Activated naive CD4-positive, alpha-beta T cell treated with anti-CD3 and anti-CD28 coated beads, Interleukin-2, amount 10 ng/mL, durations not matched to agents 7 days and 5 days (primary cell): Measurements from ENCODE around the gene DHX9.

ENCODE experiments used
- CTCF ChIA-PET: fragments of 350-600 bp; sonication (Branson Sonifier 250); formaldehyde crosslinking; loops from one replicate; lab custom pipeline; 2021; ENCODE audit warnings: antibody characterized with exemption; lab: Charles Lee
- DNase-seq: peaks from one replicate; pipeline ENCODE4 v3.0.0-alpha.2; 2020
- H3K27ac Mint-ChIP-seq: one replicate; pipeline ENCODE4 v1.8.0; 2021; ENCODE audit warnings: mild to moderate bottlenecking, moderate library complexity, mixed read lengths
- H3K27me3 Mint-ChIP-seq: one replicate; pipeline ENCODE4 v1.8.0; 2021; ENCODE audit warnings: mild to moderate bottlenecking, mixed read lengths
- H3K36me3 Mint-ChIP-seq: one replicate; pipeline ENCODE4 v1.8.0; 2021; ENCODE audit warnings: mixed read lengths
- H3K4me1 Mint-ChIP-seq: one replicate; pipeline ENCODE4 v1.8.0; 2021; ENCODE audit warnings: mixed read lengths
- H3K4me3 Mint-ChIP-seq: one replicate; pipeline ENCODE4 v1.8.0; 2021; ENCODE audit warnings: mild to moderate bottlenecking, moderate library complexity, mixed read lengths
- H3K9me3 Mint-ChIP-seq: one replicate; pipeline ENCODE4 v1.8.0; 2021; ENCODE audit warnings: mixed read lengths

The DHX9 gene

DNA sequence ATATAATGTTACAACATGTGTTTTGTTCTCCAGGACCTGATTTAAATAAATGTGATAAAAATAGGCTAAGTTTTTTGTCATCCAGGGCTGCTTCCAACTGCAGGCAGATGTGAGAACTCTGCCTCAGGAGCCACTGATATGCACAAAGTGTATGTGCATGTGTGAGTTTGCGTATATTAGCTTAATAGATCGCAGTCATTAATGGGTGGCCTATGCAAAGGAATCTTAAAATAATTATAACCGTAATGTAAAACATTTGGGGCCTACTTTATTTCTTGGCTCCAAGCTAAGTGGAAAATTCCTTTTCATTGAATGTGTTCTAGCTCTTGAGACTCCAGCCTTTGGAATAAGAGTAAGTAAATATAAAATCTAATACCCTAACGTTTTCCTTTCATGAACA, 16.8 kb downstream of the DHX9 start:
- H3K9me3 Mint-ChIP-seq: no peaks in the 10 kb centered on the region
- no peak overlapping the region for H3K27ac Mint-ChIP-seq
- no peaks in the 10 kb centered on the region for H3K27me3 Mint-ChIP-seq
- CTCF ChIA-PET: no interaction called here
- H3K36me3 Mint-ChIP-seq: peaks cover 78% of the 10 kb centered on the region
- no peak overlapping the region for H3K4me3 Mint-ChIP-seq
- DNase-seq: no peak
- H3K4me1 Mint-ChIP-seq: no peaks in the 10 kb centered on the region

- H3K36me3 Mint-ChIP-seq: peaks cover 82% of the 10 kb centered on the region
- CTCF ChIA-PET: no interaction called here
- no peak overlapping the region for H3K27ac Mint-ChIP-seq
- H3K4me1 Mint-ChIP-seq: no peaks in the 10 kb centered on the region
- DNase-seq: no peak
- no peaks in the 10 kb centered on the region for H3K27me3 Mint-ChIP-seq
- no peaks in the 10 kb centered on the region for H3K9me3 Mint-ChIP-seq
- H3K4me3 Mint-ChIP-seq: no peak overlapping the region
Measured at GRCh38 chr1:182857212-182857611, 18.1 kb downstream of the DHX9 start.

GRCh38 chr1:182860658-182861057, 21.5 kb downstream of the DHX9 start:
- Mint-ChIP-seq H3K4me3 (no peak overlapping the region), H3K4me1 (no peaks in the 10 kb centered on the region), H3K27ac (no peak overlapping the region), H3K9me3 (no peaks in the 10 kb centered on the region), H3K27me3 (no peaks in the 10 kb centered on the region), H3K36me3 (peaks cover 76% of the 10 kb centered on the region)
- CTCF ChIA-PET: no interaction called here
- DNase-seq: no peak

DNA sequence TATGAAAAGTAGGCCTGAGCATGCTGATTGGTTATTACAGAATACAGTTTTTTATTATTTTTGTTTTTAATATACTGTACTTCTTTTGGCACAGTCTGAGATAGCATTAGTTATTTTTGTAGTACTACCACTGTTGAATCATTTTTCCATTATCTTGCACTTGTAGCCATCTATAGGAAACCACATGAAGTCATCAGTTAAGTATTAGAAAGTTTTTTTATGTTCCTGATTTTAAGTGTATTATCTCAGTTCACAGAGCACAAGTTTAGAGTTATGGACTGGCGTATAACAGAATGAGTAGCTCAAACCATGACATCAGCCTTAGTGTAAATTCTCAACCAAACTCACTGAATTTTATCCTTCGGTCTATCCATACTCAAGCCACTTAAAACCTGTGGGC, 22.8 kb downstream of the DHX9 start:
- no peak overlapping the region for H3K4me3 Mint-ChIP-seq

GRCh38 chr1:182862827-182863226, 23.7 kb downstream of the DHX9 start:
- Mint-ChIP-seq H3K4me3 (no peak overlapping the region), H3K27ac (no peak overlapping the region), H3K9me3 (no peaks in the 10 kb centered on the region), H3K4me1 (no peaks in the 10 kb centered on the region), H3K27me3 (no peaks in the 10 kb centered on the region), H3K36me3 (peaks cover 81% of the 10 kb centered on the region)
- DNase-seq: no peak
- CTCF ChIA-PET: no interaction called here

More for the DNA sequence above, 22.8 kb downstream of the DHX9 start:
- no peaks in the 10 kb centered on the region for H3K27me3 Mint-ChIP-seq
- CTCF ChIA-PET: no interaction called here
- H3K4me1 Mint-ChIP-seq: no peaks in the 10 kb centered on the region
- no peak overlapping the region for H3K27ac Mint-ChIP-seq
- no peak for DNase-seq
- peaks cover 81% of the 10 kb centered on the region for H3K36me3 Mint-ChIP-seq
- H3K9me3 Mint-ChIP-seq: no peaks in the 10 kb centered on the region

DNA sequence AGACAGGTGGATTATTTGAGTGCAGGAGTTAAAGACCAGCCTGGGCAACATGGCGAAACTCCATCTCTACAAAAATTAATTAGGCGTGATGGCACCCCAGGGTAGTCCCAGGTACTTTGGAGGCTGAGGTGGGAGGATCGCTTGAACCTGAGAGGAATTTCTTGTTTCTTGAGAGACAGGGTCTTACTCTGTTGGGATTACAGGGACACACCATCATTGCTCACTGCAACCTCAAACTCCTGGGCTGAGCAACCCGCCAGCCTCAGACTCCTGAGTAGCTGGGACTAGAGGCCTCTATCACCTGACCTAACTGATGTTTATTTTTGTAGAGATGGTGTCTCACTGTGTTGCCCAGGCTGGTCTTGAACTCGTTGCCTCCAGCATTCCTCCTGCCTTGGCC, 24.8 kb downstream of the DHX9 start:
- Mint-ChIP-seq H3K4me3 (no peak overlapping the region), H3K36me3 (peaks cover 74% of the 10 kb centered on the region), H3K9me3 (no peaks in the 10 kb centered on the region), H3K4me1 (no peaks in the 10 kb centered on the region), H3K27me3 (no peaks in the 10 kb centered on the region), H3K27ac (no peak overlapping the region)
- CTCF ChIA-PET: no interaction called here
- no peak for DNase-seq

DNA sequence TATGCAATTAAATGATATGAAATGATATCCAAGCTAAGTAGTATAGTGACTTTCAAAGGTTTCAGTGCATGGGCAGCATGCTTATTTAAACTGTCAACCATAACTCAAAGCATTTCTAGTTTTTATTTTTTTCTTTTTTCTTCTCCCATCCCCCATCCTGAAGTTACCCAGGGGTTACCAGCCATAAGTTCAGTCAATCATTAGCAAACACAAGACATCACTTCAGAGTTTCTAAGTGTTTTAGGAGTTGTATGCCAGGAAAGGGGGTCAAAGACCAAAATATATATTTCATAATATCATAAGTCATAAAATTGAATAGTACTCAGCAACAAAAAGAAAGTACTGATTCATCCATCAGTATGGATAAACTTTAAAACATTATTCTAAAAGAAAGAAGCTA, 28.7 kb downstream of the DHX9 start:
- Mint-ChIP-seq H3K27me3 (no peaks in the 10 kb centered on the region), H3K9me3 (no peaks in the 10 kb centered on the region), H3K36me3 (peaks cover 68% of the 10 kb centered on the region), H3K4me1 (no peaks in the 10 kb centered on the region), H3K27ac (no peak overlapping the region), H3K4me3 (no peak overlapping the region)
- DNase-seq: no peak
- CTCF ChIA-PET: no interaction called here

DNA sequence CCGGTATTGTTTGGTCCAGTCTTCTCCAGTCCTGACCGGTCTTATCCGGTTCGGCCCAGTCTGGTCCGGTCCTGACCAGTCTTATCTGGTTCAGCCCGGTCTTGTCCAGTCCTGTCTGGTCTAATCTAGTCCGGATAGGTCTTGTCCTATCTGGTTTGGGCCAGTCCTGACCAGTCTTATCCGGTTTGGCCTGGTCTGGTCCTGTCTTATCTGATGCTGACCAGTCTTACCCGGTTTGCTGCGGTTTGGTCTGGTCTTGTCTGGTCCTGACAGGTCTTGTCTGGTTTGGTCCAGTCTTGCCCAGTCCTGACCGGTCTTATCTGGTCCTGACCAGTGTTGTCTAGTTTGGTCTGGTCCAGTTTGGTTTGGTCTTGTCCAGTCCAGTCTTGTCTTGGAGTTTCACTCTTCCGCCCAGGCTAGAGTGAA, 30.1 kb downstream of the DHX9 start:
- no peaks in the 10 kb centered on the region for H3K9me3 Mint-ChIP-seq
- no peaks in the 10 kb centered on the region for H3K4me1 Mint-ChIP-seq
- peaks cover 76% of the 10 kb centered on the region for H3K36me3 Mint-ChIP-seq
- CTCF ChIA-PET: no interaction called here
- no peak for DNase-seq
- no peak overlapping the region for H3K27ac Mint-ChIP-seq
- H3K4me3 Mint-ChIP-seq: no peak overlapping the region
- H3K27me3 Mint-ChIP-seq: no peaks in the 10 kb centered on the region

DNA sequence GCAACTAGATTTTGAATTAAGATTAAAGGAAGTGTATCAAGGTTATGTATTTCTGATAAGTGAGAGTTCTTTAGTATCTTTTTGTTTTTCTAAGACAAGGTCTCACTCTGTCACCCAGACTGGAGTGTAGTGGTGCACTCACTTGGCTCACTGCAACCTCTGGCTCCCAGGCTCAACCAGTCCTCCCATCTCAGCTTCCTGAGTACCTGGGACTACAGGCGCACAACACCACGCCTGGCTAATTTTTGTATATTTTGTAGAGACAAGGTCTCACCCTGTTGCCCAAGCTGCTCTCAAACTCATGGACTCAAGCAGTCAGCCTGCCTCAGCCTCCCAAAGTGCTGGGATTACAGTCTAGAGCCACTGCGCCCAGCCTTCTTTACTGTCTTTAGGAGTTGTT, 33.7 kb downstream of the DHX9 start:
- no peaks in the 10 kb centered on the region for H3K9me3 Mint-ChIP-seq
- CTCF ChIA-PET: no interaction called here
- no peaks in the 10 kb centered on the region for H3K4me1 Mint-ChIP-seq
- H3K27ac Mint-ChIP-seq: no peak overlapping the region
- H3K4me3 Mint-ChIP-seq: no peak overlapping the region
- no peaks in the 10 kb centered on the region for H3K27me3 Mint-ChIP-seq
- DNase-seq: no peak
- H3K36me3 Mint-ChIP-seq: peaks cover 67% of the 10 kb centered on the region

DNA sequence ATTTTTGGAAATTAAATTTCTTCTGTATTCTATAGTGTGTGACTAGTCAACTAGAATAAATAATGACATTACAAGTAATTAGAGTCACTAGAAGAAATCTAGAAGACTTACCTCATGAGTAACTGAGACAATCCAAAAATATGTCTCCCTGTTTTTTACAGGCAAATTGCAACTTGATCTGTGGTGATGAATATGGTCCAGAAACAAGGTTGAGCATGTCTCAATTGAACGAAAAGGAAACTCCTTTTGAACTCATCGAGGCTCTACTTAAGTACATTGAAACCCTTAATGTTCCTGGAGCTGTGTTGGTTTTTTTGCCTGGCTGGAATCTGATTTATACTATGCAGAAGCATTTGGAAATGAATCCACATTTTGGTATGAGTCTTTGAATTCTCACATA, 36.7 kb downstream of the DHX9 start:
- no peak for DNase-seq
- no peak overlapping the region for H3K4me3 Mint-ChIP-seq
- no peak overlapping the region for H3K27ac Mint-ChIP-seq
- CTCF ChIA-PET: no interaction called here
- H3K27me3 Mint-ChIP-seq: no peaks in the 10 kb centered on the region
- H3K9me3 Mint-ChIP-seq: no peaks in the 10 kb centered on the region
- peaks cover 77% of the 10 kb centered on the region for H3K36me3 Mint-ChIP-seq
- H3K4me1 Mint-ChIP-seq: no peaks in the 10 kb centered on the region

DNA sequence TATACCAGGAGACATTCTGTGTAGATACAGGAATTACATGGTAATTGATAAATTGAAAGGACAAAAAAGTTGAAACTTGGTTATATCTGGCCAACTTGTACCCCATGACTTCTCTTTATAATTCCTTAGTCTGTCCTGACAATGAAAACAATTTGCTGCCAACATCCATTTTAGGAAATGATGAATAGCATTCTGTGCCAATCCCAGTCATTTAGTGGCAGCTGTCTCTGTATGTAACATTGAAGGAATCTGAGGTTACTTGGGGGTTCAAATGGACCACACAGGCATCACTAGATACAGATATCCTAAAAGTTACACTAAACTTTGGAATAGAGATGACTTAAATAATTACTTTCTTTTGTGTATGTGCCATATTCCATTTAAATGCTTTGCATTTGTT, 38.2 kb downstream of the DHX9 start:
- Mint-ChIP-seq H3K36me3 (peaks cover 78% of the 10 kb centered on the region), H3K27me3 (no peaks in the 10 kb centered on the region), H3K4me1 (no peaks in the 10 kb centered on the region), H3K4me3 (no peak overlapping the region), H3K9me3 (no peaks in the 10 kb centered on the region), H3K27ac (no peak overlapping the region)
- CTCF ChIA-PET: no interaction called here
- DNase-seq: no peak

- no peak overlapping the region for H3K27ac Mint-ChIP-seq
- CTCF ChIA-PET: no interaction called here
- no peaks in the 10 kb centered on the region for H3K9me3 Mint-ChIP-seq
- H3K27me3 Mint-ChIP-seq: no peaks in the 10 kb centered on the region
- H3K4me1 Mint-ChIP-seq: no peaks in the 10 kb centered on the region
- no peak overlapping the region for H3K4me3 Mint-ChIP-seq
- H3K36me3 Mint-ChIP-seq: peaks cover 77% of the 10 kb centered on the region
- no peak for DNase-seq
Measured at GRCh38 chr1:182877842-182878241, 38.7 kb downstream of the DHX9 start.

DNA sequence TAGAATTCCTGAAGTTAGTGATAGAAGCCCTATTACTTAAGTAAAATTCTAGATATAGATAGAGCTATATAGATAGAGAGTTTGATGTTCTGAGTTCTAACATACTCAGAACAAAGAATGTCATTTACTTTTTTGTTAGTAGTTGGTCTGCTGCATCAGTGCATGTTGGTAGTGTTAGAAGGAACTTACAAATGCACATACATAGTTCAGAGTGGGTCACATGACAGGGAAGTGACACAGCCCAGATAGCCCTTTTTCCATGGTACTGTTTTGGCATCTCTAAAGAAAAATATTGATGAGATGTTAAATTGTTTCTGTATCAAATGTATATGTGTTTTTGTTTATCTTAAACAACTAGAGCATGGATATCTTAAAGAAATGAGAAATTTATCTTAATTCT, 45.7 kb downstream of the DHX9 start:
- Mint-ChIP-seq H3K36me3 (peaks cover 86% of the 10 kb centered on the region), H3K4me1 (peaks cover 24% of the 10 kb centered on the region), H3K9me3 (no peaks in the 10 kb centered on the region), H3K27me3 (no peaks in the 10 kb centered on the region), H3K4me3 (no peak overlapping the region), H3K27ac (no peak overlapping the region)
- DNase-seq: no peak
- CTCF ChIA-PET: no interaction called here

GRCh38 chr1:182885591-182885990, 46.4 kb downstream of the DHX9 start:
- Mint-ChIP-seq H3K4me3 (no peak overlapping the region), H3K27me3 (no peaks in the 10 kb centered on the region), H3K36me3 (peaks cover 85% of the 10 kb centered on the region), H3K27ac (no peak overlapping the region), H3K9me3 (no peaks in the 10 kb centered on the region), H3K4me1 (peaks cover 29% of the 10 kb centered on the region)
- DNase-seq: no peak
- CTCF ChIA-PET: no interaction called here

GRCh38 chr1:182886985-182887384, 47.8 kb downstream of the DHX9 start:
- no peak for DNase-seq
- Mint-ChIP-seq H3K36me3 (peaks cover 76% of the 10 kb centered on the region), H3K27me3 (no peaks in the 10 kb centered on the region), H3K4me3 (no peak overlapping the region), H3K27ac (no peak overlapping the region), H3K4me1 (peaks cover 31% of the 10 kb centered on the region), H3K9me3 (no peaks in the 10 kb centered on the region)
- CTCF ChIA-PET: no interaction called here
